ENCODE measurements around the gene GSK3B. TPM values are rescaled to one million over a fixed set of nuclear protein-coding genes. Genes with fewer than 3 reads are reported as not detected.

GSK3B gene
- total RNA-seq, 1 experiment from 2014 or later, result 56.5 TPM

- H3K36me3 Mint-ChIP-seq (ENCODE audit: insufficient read depth in 1 of 3, low read depth in 3 of 3), result peaks cover 40 to 50% (median 47%) of the 10 kb centered on the region in 3 experiments
- Histone ChIP-seq H3K27ac (ENCODE audit: insufficient read length, low read depth, low read length) (no peak overlapping the region), H3K56ac (ENCODE audit: insufficient read length, low read depth, low read length) (no peak overlapping the region)
These were observed 53.4 kb downstream of the GSK3B start for GRCh38 chr3:120040813-120041377.

More at GRCh38 chr3:120040813-120041377, 53.4 kb downstream of the GSK3B start:
- H3K9me3 Mint-ChIP-seq, result peaks cover 21 to 27% of the 10 kb centered on the region in 2 experiments
- Histone ChIP-seq H2BK15ac (ENCODE audit: low read depth, low read length) (no peak overlapping the region), H4K5ac (ENCODE audit: insufficient read length, low read depth, low read length) (no peak overlapping the region), H3K23me2 (ENCODE audit: insufficient read length, low read depth, low read length, poor library complexity, severe bottlenecking) (no peaks in the 10 kb centered on the region), H3K79me1 (ENCODE audit: insufficient read depth, low read depth, low read length, poor library complexity, severe bottlenecking) (peaks cover 12% of the 10 kb centered on the region), H3K14ac (ENCODE audit: insufficient read depth, low read length) (no peak overlapping the region; the same call in 1 of the 2 replicates), H3K4me1 (ENCODE audit: insufficient read depth, low read length) (no peaks in the 10 kb centered on the region; the same call in 1 of the 2 replicates), H2AFZ (ENCODE audit: low read length) (no peak overlapping the region), H3K27me3 (ENCODE audit: insufficient read depth, low read length) (no peaks in the 10 kb centered on the region), H3K79me2 (ENCODE audit: insufficient read depth, low read length) (peaks cover 36% of the 10 kb centered on the region; the same call in 1 of the 2 replicates), H3K4ac (ENCODE audit: low read depth, low read length) (no peak overlapping the region), H3K9ac (ENCODE audit: extremely low read depth, insufficient read length, low read length) (no peak overlapping the region), H3T11ph (ENCODE audit: low read length) (no peak overlapping the region), H2AK5ac (ENCODE audit: insufficient read length, low read length) (no peak overlapping the region), H3K18ac (ENCODE audit: insufficient read length, low read depth, low read length) (no peak overlapping the region), H4K8ac (replicated peaks; ENCODE audit: insufficient read length, low read depth, low read length) (no peak overlapping the region), H3K9me3 (ENCODE audit: control insufficient read depth, low read depth, low read length) (peaks cover 6% of the 10 kb centered on the region), H3K4me2 (ENCODE audit: insufficient read depth, insufficient read length, low read length) (no peak overlapping the region), H2BK5ac (ENCODE audit: insufficient read length, low read length) (no peak overlapping the region), H2BK120ac (ENCODE audit: low read depth, low read length, poor library complexity, severe bottlenecking) (no peak overlapping the region), H4K91ac (ENCODE audit: insufficient read length, low read depth, low read length) (no peak overlapping the region), H2BK20ac (ENCODE audit: low read depth, low read length, poor library complexity, severe bottlenecking) (no peak overlapping the region), H3K23ac (ENCODE audit: insufficient read length, low read depth, low read length) (no peak overlapping the region), H4K20me1 (ENCODE audit: control insufficient read depth, insufficient read depth, insufficient read length) (no peaks in the 10 kb centered on the region), H2BK12ac (ENCODE audit: insufficient read length, low read depth, low read length) (no peak overlapping the region)
- peaks cover 15 to 16% of the 10 kb centered on the region in 2 experiments for H3K4me1 Mint-ChIP-seq
- H3K27ac Mint-ChIP-seq, result no peak overlapping the region; a peak in 1 of 7 replicates
- H3K4me3 Mint-ChIP-seq, result no peak overlapping the region
- H3K27me3 Mint-ChIP-seq (ENCODE audit: low read depth), result no peaks in the 10 kb centered on the region
- DNase-seq, result peak; percentile 31
- TF ChIP-seq CTCF (conservative IDR thresholded peaks at IDR 0.05), result no peak
- WGBS (ENCODE audit: extremely low coverage, insufficient read length, low lambda C conversion rate), result no CpG with 5 or more reads among the region's 8 CpGs
